Fibroblast of gingiva (primary cell): ENCODE results near the gene KLHL12.
A peak's percentile ranks its signal among the peaks of the same experiment; 100 is the strongest.

Experiments used
- DNase-seq: peaks from one replicate; pipeline ENCODE4 v3.0.0-alpha.2; 2011; ENCODE audit warnings: low read depth

The KLHL12 gene

GRCh38 chr1:202926581-202927491 lies at the start of gene KLHL12:
TSS of gene KLHL12 (minus strand) at chr1:202927234. CDS start at chr1:202925162, 2,072 bp downstream.
- DNase-seq: peak; percentile 96

GRCh38 chr1:202976633-202977032 lies 49.6 kb upstream of the KLHL12 start:
- DNase-seq: no peak

- no peak for DNase-seq
Observed at GRCh38 chr1:202974856-202975255, 47.8 kb upstream of the KLHL12 start.

- DNase-seq: no peak
Observed at GRCh38 chr1:202972046-202972445, 45.0 kb upstream of the KLHL12 start.

GRCh38 chr1:202968895-202969295 lies 41.9 kb upstream of the KLHL12 start:
- DNase-seq: peak; percentile 60

GRCh38 chr1:202968351-202968750 lies 41.3 kb upstream of the KLHL12 start:
- DNase-seq: no peak

- no peak for DNase-seq
Observed at GRCh38 chr1:202967684-202968281, 40.7 kb upstream of the KLHL12 start.

- no peak for DNase-seq
Observed at GRCh38 chr1:202966006-202966898, 39.2 kb upstream of the KLHL12 start.

GRCh38 chr1:202965422-202965821 lies 38.4 kb upstream of the KLHL12 start:
- no peak for DNase-seq

GRCh38 chr1:202964791-202965410 lies 37.9 kb upstream of the KLHL12 start:
- peak; percentile 14 for DNase-seq

- no peak for DNase-seq
Observed at GRCh38 chr1:202961220-202961880, 34.3 kb upstream of the KLHL12 start.

GRCh38 chr1:202959276-202959620 lies 32.2 kb upstream of the KLHL12 start:
- DNase-seq: peak; percentile 60

GRCh38 chr1:202958544-202959275 lies 31.7 kb upstream of the KLHL12 start:
- no peak for DNase-seq

GRCh38 chr1:202957733-202958543 lies 30.9 kb upstream of the KLHL12 start, which contains the start of gene ADIPOR1:
TSS of gene ADIPOR1 (minus strand) at chr1:202958312. CDS start at chr1:202951070, 7,242 bp downstream.
- DNase-seq: peak; percentile 82

- no peak for DNase-seq
Observed at GRCh38 chr1:202956969-202957368, 29.9 kb upstream of the KLHL12 start.

- DNase-seq: no peak
Observed at GRCh38 chr1:202954057-202954745, 27.2 kb upstream of the KLHL12 start.

- DNase-seq: no peak
Observed at GRCh38 chr1:202953392-202953791, 26.4 kb upstream of the KLHL12 start.

- DNase-seq: peak; percentile 63
Observed at GRCh38 chr1:202952818-202953217, 25.8 kb upstream of the KLHL12 start.

- no peak for DNase-seq
Observed at GRCh38 chr1:202952099-202952498, 25.1 kb upstream of the KLHL12 start.
